K562 (cell line): Measurements from ENCODE around the gene TRAF1. TPM values are rescaled to one million over a fixed set of nuclear protein-coding genes. Genes with fewer than 3 reads are reported as not detected.

Experiments used
- AFF1 ChIP-seq, 2 experiments: fragments of 450-650 bp; IDR thresholded peaks; 2 replicates each; pipeline ENCODE4 v1.6.1; 2018; ENCODE audit warnings: mild to moderate bottlenecking in 2 of 2, low read depth in 1 of 2; ENCODE audit not compliant: partially characterized antibody in 2 of 2
- LCOR ChIP-seq: sonication (generic); formaldehyde crosslinking; IDR thresholded peaks from 2 replicates; pipeline ENCODE4 v1.8.0; 2022; ENCODE audit warnings: mild to moderate bottlenecking, missing genetic modification reagents
- MAFK ChIP-seq: IDR thresholded peaks from 2 replicates; pipeline ENCODE4 v1.6.1; 2011; ENCODE audit warnings: low read length, improper control_type of control experiment
- MEF2D ChIP-seq: conservative IDR thresholded peaks from 2 replicates; pipeline ENCODE4 v1.6.1; 2016; ENCODE audit warnings: low read depth, missing genetic modification characterization, missing compliant biosample characterization
- SLC30A9 ChIP-seq: fragments of 250-450 bp; sonication (Bioruptor Pico); IDR thresholded peaks from 2 replicates; pipeline ENCODE4 v1.8.0; 2022; ENCODE audit warnings: mild to moderate bottlenecking, moderate library complexity
- SMARCC2 ChIP-seq: fragments of 450-650 bp; IDR thresholded peaks from 2 replicates; pipeline ENCODE4 v1.6.1; 2017; ENCODE audit warnings: antibody characterized with exemption, moderate library complexity, mild to moderate bottlenecking, low read depth
- VEZF1 ChIP-seq: fragments of 200-800 bp; sonication (Bioruptor generic); IDR thresholded peaks from 2 replicates; pipeline ENCODE4 v1.6.1; 2017; ENCODE audit warnings: missing genetic modification characterization, missing compliant biosample characterization
- ZFP1 ChIP-seq: fragments of 450-650 bp; formaldehyde crosslinking; IDR thresholded peaks from 2 replicates; pipeline ENCODE4 v1.4.0; 2020; ENCODE audit warnings: mild to moderate bottlenecking, mixed read lengths
- ZNF311 ChIP-seq: fragments of 250-450 bp; sonication (Bioruptor Pico); IDR thresholded peaks from 2 replicates; pipeline ENCODE4 v1.4.0; 2020; ENCODE audit warnings: mild to moderate bottlenecking, moderate library complexity
- ZNF324 ChIP-seq: fragments of 250-450 bp; sonication (Bioruptor Pico); IDR thresholded peaks from 2 replicates; pipeline ENCODE4 v1.4.0; 2020; ENCODE audit warnings: mild to moderate bottlenecking
- ZNF766 ChIP-seq: fragments of 200-800 bp; sonication (Bioruptor generic); conservative IDR thresholded peaks from 2 replicates; pipeline ENCODE4 v1.6.1; 2016; ENCODE audit warnings: missing genetic modification characterization, missing compliant biosample characterization
- polyA plus RNA-seq, 8 experiments: library from polyadenylated mRNA; depleted of rRNA in 4 of 8; stranded (reverse) in 5 of 8; unstranded in 3 of 8; fragments of >200 nt; fragmentation: Nextera tagmentation in 2 of 8; fragmentation: Illumina TruSeq in 1 of 8; extraction: Ambion mirVana in 2 of 8; extraction: Trizol in 1 of 8; gene quantifications; 2 replicates each; pipeline versions ENCODE4 v1.2.1 to v1.2.3, GENCODE V29; 2011 to 2014; ENCODE audit warnings: inconsistent platforms in 1 of 8, missing spikeins in 1 of 8
- total RNA-seq, 7 experiments: library from RNA; depleted of rRNA in 6 of 7; stranded (reverse); fragments of >200 nt in 6 of 7; fragmentation: Illumina TruSeq in 2 of 7; extraction: Trizol in 2 of 7; gene quantifications; 2 replicates each; pipeline versions ENCODE4 v1.2.1 to v1.2.3, GENCODE V29; 2011 to 2021; ENCODE audit warnings: low replicate concordance in 1 of 7
- TF ChIP-seq, protein P1 (sequence below), 3 experiments: fragments of 200-800 bp in 1 of 3; fragments of 250-450 bp in 1 of 3; fragments of 450-650 bp in 1 of 3; sonication (Bioruptor Pico) in 1 of 3; sonication (Bioruptor generic) in 1 of 3; formaldehyde crosslinking in 1 of 3; IDR thresholded peaks; 2 replicates each; pipeline versions ENCODE4 v1.6.1 to v1.8.0; 2016 to 2022; ENCODE audit warnings: mild to moderate bottlenecking in 2 of 3, missing genetic modification characterization in 2 of 3, missing compliant biosample characterization in 1 of 3, moderate library complexity in 1 of 3
- TF ChIP-seq, protein P2 (sequence below): sonication (generic); formaldehyde crosslinking; IDR thresholded peaks from 2 replicates; pipeline ENCODE4 v1.8.0; 2023; ENCODE audit warnings: mild to moderate bottlenecking, missing genetic modification reagents

Gene TRAF1
- total and polyA plus RNA-seq, 9 of the 15 experiments (the other 6 are each of a cell fraction or from before 2014, with no cell fraction given), result 0.01 to 1.1 (median 0.04) TPM; not detected in 2

DNA sequence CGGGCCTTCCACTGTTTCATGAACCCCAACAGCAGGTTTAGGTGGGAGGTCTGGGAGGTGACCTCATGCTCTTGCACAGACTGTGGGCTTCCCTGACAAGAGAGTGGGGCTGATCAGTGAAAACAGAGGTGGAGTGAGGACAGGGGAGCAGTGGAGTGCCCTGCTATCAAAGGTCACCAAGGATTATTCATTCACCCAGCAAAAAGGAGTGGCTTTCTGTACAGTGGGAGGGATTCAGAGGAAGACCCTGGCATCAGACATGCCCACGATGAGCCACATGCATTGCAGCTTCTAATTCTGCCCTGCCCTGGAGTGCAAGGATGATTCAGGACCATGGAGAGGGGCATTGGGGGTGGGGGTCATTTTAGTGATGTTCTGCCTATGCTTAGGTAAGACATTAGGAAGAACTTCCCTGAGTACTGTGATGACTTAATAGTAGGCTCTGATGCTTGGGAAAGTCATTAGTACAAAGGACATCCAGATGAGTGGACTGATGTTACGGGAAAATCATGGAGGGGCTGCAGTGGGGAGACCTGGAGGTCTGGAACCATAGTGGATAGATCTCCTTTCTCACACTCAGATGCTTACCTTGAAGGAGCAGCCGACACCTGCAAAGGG, 12.8 kb downstream of the TRAF1 start (continued):
- TF ChIP-seq, protein P1, sequence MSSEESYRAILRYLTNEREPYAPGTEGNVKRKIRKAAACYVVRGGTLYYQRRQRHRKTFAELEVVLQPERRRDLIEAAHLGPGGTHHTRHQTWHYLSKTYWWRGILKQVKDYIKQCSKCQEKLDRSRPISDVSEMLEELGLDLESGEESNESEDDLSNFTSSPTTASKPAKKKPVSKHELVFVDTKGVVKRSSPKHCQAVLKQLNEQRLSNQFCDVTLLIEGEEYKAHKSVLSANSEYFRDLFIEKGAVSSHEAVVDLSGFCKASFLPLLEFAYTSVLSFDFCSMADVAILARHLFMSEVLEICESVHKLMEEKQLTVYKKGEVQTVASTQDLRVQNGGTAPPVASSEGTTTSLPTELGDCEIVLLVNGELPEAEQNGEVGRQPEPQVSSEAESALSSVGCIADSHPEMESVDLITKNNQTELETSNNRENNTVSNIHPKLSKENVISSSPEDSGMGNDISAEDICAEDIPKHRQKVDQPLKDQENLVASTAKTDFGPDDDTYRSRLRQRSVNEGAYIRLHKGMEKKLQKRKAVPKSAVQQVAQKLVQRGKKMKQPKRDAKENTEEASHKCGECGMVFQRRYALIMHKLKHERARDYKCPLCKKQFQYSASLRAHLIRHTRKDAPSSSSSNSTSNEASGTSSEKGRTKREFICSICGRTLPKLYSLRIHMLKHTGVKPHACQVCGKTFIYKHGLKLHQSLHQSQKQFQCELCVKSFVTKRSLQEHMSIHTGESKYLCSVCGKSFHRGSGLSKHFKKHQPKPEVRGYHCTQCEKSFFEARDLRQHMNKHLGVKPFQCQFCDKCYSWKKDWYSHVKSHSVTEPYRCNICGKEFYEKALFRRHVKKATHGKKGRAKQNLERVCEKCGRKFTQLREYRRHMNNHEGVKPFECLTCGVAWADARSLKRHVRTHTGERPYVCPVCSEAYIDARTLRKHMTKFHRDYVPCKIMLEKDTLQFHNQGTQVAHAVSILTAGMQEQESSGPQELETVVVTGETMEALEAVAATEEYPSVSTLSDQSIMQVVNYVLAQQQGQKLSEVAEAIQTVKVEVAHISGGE (CRISPR knock-in tag; IDR thresholded peaks at IDR 0.05), result peak in 1 of 3 experiments; percentile 65; a peak in 2 of 6 replicates
- TF ChIP-seq, protein P2, sequence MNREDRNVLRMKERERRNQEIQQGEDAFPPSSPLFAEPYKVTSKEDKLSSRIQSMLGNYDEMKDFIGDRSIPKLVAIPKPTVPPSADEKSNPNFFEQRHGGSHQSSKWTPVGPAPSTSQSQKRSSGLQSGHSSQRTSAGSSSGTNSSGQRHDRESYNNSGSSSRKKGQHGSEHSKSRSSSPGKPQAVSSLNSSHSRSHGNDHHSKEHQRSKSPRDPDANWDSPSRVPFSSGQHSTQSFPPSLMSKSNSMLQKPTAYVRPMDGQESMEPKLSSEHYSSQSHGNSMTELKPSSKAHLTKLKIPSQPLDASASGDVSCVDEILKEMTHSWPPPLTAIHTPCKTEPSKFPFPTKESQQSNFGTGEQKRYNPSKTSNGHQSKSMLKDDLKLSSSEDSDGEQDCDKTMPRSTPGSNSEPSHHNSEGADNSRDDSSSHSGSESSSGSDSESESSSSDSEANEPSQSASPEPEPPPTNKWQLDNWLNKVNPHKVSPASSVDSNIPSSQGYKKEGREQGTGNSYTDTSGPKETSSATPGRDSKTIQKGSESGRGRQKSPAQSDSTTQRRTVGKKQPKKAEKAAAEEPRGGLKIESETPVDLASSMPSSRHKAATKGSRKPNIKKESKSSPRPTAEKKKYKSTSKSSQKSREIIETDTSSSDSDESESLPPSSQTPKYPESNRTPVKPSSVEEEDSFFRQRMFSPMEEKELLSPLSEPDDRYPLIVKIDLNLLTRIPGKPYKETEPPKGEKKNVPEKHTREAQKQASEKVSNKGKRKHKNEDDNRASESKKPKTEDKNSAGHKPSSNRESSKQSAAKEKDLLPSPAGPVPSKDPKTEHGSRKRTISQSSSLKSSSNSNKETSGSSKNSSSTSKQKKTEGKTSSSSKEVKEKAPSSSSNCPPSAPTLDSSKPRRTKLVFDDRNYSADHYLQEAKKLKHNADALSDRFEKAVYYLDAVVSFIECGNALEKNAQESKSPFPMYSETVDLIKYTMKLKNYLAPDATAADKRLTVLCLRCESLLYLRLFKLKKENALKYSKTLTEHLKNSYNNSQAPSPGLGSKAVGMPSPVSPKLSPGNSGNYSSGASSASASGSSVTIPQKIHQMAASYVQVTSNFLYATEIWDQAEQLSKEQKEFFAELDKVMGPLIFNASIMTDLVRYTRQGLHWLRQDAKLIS, result peak; percentile 71; the same call in 1 of the 2 replicates
- TF ChIP-seq ZNF311 (CRISPR knock-in tag) (peak; percentile 56; the same call in 1 of the 2 replicates), ZFP1 (CRISPR knock-in tag) (no peak), VEZF1 (peak; percentile 56), SLC30A9 (CRISPR knock-in tag) (no peak), LCOR (CRISPR knock-in tag) (0 out of 2 replicates have a peak, but pooled peaks have one; percentile 21), ZNF324 (peak; percentile 31; the same call in 1 of the 2 replicates), MAFK (no peak), ZNF766 (CRISPR knock-in tag) (peak; percentile 94), AFF1 (IDR thresholded peaks at IDR 0.05; ENCODE audit: low read depth in 1 of 2, partially characterized antibody in 2 of 2) (peak in 1 of 2 experiments; percentile 96), SMARCC2 (no peak), MEF2D (0 out of 2 replicates have a peak, but pooled peaks have one; percentile 45)
